Stimulated activated CD4-positive, alpha-beta T cell treated with anti-CD3 and anti-CD28 coated beads, Interleukin-15, amount 100 ng/mL, for 1 hour (primary cell): ENCODE data around the gene NTRK2.

Experiments
- DNase-seq, 2 donors: peaks; one replicate each; pipeline ENCODE4 v3.0.0-alpha.2; 2020; ENCODE audit warnings: low read depth in 1 of 2, low spot score in 1 of 2

NTRK2 gene

GRCh38 chr9:84966876-84967830 is 297.6 kb downstream of the NTRK2 start:
- no peak for DNase-seq

- no peak for DNase-seq
These were observed 299.6 kb downstream of the NTRK2 start for GRCh38 chr9:84969084-84969483.

- no peak for DNase-seq
These were observed 300.2 kb downstream of the NTRK2 start for GRCh38 chr9:84969736-84970135.

DNA sequence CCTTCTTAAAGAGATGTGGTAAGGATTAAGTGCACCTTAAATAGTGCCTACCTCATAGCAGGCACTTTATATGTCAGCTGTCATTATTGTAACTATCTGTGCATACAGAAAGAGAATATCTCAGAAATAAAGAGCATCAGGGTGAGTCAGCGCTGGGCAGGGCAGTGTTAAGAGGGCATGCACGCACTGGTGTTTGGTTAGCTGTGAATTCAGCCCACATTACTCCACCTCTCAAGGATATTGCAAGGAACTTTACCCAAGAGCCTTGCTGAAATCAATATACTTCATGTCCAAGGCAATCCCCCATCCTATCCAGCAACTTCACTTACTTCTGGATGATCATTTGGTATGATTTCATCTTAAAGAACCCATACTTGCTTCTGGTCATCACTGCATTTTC is 300.9 kb downstream of the NTRK2 start:
- no peak for DNase-seq

DNA sequence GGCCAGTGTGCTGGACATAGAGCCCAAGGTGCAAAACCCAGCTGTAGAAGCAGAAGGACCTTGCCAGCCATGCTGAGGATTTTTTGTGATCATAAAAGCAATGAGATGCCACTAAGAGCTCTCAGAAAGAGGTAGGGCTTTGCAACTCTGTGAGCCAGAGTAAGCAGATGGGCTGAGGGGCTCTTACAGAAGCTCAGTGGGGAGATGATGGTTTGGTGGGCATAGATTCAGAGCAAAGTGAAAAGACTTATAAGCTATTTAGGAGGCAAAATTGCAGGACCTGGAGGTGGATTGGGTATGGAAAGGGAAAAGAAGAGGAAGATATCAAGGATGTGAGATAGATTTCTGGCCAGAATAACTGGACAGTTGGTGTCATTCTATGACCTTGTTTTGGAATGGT is 302.0 kb downstream of the NTRK2 start:
- DNase-seq: no peak

GRCh38 chr9:84974258-84974657 is 304.7 kb downstream of the NTRK2 start:
- DNase-seq: no peak

GRCh38 chr9:84974855-84975254 is 305.3 kb downstream of the NTRK2 start:
- no peak for DNase-seq

- DNase-seq: no peak
These were observed 306.4 kb downstream of the NTRK2 start for GRCh38 chr9:84975926-84976325.

GRCh38 chr9:84978661-84979060 is 309.1 kb downstream of the NTRK2 start:
- no peak for DNase-seq

GRCh38 chr9:84983749-84984148 is 314.2 kb downstream of the NTRK2 start:
- no peak for DNase-seq

GRCh38 chr9:84988621-84989020 is 319.1 kb downstream of the NTRK2 start:
- DNase-seq: no peak

DNA sequence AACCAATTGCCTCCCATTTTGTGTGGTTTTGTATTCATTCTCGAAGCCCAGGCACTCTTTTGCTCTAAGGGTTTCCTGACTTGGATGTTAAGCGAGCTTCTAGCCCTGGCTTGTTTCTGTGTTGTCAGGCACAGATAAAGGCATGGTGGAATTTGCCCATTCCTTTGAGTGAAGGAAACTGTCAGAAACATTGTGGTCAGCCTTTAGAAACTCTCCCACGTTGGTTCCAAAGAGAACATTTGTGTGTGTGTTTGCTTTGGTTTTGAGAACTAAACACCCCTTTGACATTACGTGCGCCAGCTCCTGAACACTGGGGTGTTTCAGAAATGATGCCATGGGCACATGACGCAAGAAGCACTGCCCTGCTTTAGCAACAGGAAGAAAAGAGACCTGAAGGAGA is 320.9 kb downstream of the NTRK2 start:
- no peak for DNase-seq

- DNase-seq: no peak
These were observed 321.5 kb downstream of the NTRK2 start for GRCh38 chr9:84990850-84991513.

DNA sequence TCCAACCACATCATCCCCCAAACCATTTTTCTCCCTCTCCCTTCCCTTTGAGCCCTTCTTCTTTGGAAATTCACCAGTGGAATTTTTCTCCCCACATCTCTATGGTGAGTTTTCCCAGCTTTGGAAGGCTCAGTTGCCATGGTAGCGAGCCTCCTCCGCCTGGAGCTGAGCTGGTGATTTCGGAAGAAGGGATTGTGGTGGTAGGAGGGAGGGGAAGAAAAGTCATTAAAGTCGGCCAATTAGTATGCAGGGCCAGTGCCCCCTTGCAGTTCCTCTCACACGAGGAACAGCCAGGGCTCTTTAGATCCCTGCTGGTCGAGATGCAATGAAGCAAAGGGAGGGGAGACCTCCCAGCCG is 322.0 kb downstream of the NTRK2 start:
- DNase-seq: no peak

GRCh38 chr9:84992381-84992780 is 322.9 kb downstream of the NTRK2 start:
- DNase-seq: no peak

DNA sequence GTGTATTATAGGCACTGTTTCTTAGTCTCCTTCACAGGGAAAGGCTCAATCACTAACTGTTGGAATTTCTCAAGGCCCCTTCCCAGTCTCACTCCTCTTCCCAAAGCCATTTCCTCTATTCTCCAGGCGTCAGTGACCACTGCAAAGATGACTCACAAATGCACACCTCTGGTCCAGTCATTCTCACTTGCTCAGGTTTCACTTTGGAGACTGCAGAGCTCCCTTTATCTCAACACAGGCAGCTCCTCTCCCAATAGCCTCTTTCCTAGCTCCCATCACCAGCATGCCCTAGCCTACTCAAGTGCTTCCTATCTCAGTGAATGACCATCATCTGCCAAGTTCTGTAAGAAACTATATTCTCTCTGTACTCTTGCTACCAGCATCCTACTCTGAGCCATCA is 323.6 kb downstream of the NTRK2 start:
- DNase-seq: no peak

- DNase-seq: no peak
These were observed 326.5 kb downstream of the NTRK2 start for GRCh38 chr9:84996029-84996428.

DNA sequence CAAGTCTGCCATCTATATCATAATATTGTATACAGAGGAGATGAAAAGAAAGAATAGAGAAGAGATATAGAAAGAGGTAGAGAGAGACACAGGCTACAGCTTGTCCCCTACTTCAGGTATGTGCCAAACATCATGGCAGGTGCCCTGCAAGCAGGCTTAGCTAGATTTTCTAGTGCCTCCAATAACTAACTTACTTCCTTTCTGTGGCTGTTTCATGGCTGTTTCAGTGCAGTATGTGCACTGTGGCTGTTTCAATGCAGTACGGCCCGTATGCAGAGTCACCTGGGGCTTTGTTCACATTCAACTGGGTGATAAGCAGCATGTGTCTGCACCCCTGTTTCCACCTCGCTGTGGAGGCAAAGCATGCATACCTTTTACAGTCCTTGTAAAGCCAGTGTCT is 327.2 kb downstream of the NTRK2 start:
- no peak for DNase-seq

- no peak for DNase-seq
These were observed 327.9 kb downstream of the NTRK2 start for GRCh38 chr9:84997472-84997871.

DNA sequence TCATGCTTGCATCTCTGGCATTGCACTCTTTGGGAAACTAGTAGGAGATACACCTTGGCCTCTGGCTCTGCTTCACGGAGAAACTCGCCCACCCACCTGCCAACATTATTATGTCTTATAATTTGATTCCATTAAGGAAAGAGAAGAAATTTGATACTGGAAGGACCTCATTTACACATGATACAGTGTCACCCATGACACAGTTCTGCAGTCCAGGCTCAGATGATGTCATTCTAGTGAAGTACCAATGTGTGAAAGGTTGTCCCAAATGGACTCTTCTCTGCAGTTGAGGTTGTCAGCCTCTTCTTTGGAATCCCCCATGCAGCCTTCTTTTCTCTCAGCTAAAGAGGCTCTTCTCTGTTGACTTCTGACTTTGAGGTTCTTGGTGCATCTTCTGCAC is 329.1 kb downstream of the NTRK2 start:
- DNase-seq: no peak

GRCh38 chr9:84999788-85000187 is 330.3 kb downstream of the NTRK2 start:
- DNase-seq: no peak

- DNase-seq: no peak
These were observed 332.4 kb downstream of the NTRK2 start for GRCh38 chr9:85001925-85002324.
